Activated B cell treated with CpG ODN at 0.5 μM for 24 hours (primary cell): ENCODE measurements around the gene TSSK2. TPM values are rescaled to one million over a fixed set of nuclear protein-coding genes. Genes with fewer than 3 reads are reported as not detected.

ENCODE experiments used
- ATAC-seq: fragments of 200-7000 bp; cut with Tn5 transposase; one replicate; pipeline ENCODE4 v1.10.0; 2021; ENCODE audit warnings: low read depth, mild to moderate bottlenecking, moderate library complexity
- CTCF ChIA-PET: fragments of 350-600 bp; sonication (Branson Sonifier 250); formaldehyde crosslinking; loops from one replicate; lab custom pipeline; 2021; ENCODE audit warnings: antibody characterized with exemption; lab: Charles Lee
- POLR2A ChIA-PET: fragments of 350-600 bp; sonication (Branson Sonifier 250); formaldehyde crosslinking; loops from one replicate; lab custom pipeline; 2021; ENCODE audit warnings: antibody characterized with exemption; lab: Charles Lee
- DNase-seq: peaks from one replicate; pipeline ENCODE4 v3.0.0; 2022
- H3K27ac Mint-ChIP-seq: one replicate; pipeline ENCODE4 v1.8.0; 2020; ENCODE audit warnings: mixed read lengths
- H3K27me3 Mint-ChIP-seq: one replicate; pipeline ENCODE4 v1.8.0; 2021; ENCODE audit warnings: mixed read lengths
- H3K36me3 Mint-ChIP-seq: one replicate; pipeline ENCODE4 v1.8.0; 2021; ENCODE audit warnings: low read depth, mixed read lengths
- H3K4me1 Mint-ChIP-seq: one replicate; pipeline ENCODE4 v1.8.0; 2021; ENCODE audit warnings: mixed read lengths
- H3K4me3 Mint-ChIP-seq: one replicate; pipeline ENCODE4 v1.8.0; 2020; ENCODE audit warnings: mild to moderate bottlenecking, mixed read lengths
- H3K9me3 Mint-ChIP-seq: one replicate; pipeline ENCODE4 v1.8.0; 2020; ENCODE audit warnings: mixed read lengths
- CTCF ChIP-seq: fragments of 200-600 bp; IDR thresholded peaks from one replicate; pipeline ENCODE4 v1.8.0; 2022; ENCODE audit warnings: antibody characterized with exemption, mild to moderate bottlenecking
- intact Hi-C: fragments of 100-400 bp; cut with micrococcal nuclease; formaldehyde crosslinking; loops from one replicate; pipeline ENCODE4 v1.15.1; 2024
- total RNA-seq: library from RNA; stranded (reverse); gene quantifications from 2 replicates; pipeline ENCODE4 v1.2.3, GENCODE V29; 2022

The TSSK2 gene
- total RNA-seq, 1 donor from 2014 or later: 0.13 TPM

GRCh38 chr22:19085233-19085718 is 45.8 kb upstream of the TSSK2 start:
- Mint-ChIP-seq H3K36me3 (peaks cover 54% of the 10 kb centered on the region), H3K4me1 (peaks cover 32% of the 10 kb centered on the region), H3K27me3 (no peaks in the 10 kb centered on the region), H3K9me3 (no peaks in the 10 kb centered on the region), H3K4me3 (peak overlapping the region; percentile 63), H3K27ac (peak overlapping the region; percentile 67)
- TF ChIP-seq CTCF: no peak
- POLR2A ChIA-PET: interaction anchor here (0.6 to 1.9 kb wide), 2 partner anchors 26 to 59 kb away, joined by 3 to 12 read pairs; partner anchors contain the start of gene ESS2
- CTCF ChIA-PET: no interaction called here
- intact Hi-C loops: loop anchor here (1.0 to 5.0 kb wide), 2 partner anchors 37 to 537 kb away; partner anchors contain the start of gene DGCR2
- ATAC-seq: no peak
- DNase-seq: no peak

- DNase-seq (no peak), ATAC-seq (no peak)
- no peak for TF ChIP-seq CTCF
- Mint-ChIP-seq H3K27ac (no peak overlapping the region), H3K36me3 (peaks cover 43% of the 10 kb centered on the region), H3K4me1 (peaks cover 23% of the 10 kb centered on the region), H3K9me3 (no peaks in the 10 kb centered on the region), H3K4me3 (no peak overlapping the region), H3K27me3 (no peaks in the 10 kb centered on the region)
- CTCF ChIA-PET: no interaction called here
- POLR2A ChIA-PET: no interaction called here
- intact Hi-C loops: loop anchor here (5.0 kb wide), 1 partner anchor 36 kb away; the partner anchor contains the start of gene DGCR2
These were observed 44.7 kb upstream of the TSSK2 start for GRCh38 chr22:19086417-19086816.

GRCh38 chr22:19086896-19087295 is 44.2 kb upstream of the TSSK2 start:
- no peak overlapping the region for H3K27ac Mint-ChIP-seq
- ChIA-PET POLR2A (no interaction called here), CTCF (no interaction called here)
- no peaks in the 10 kb centered on the region for H3K9me3 Mint-ChIP-seq
- peaks cover 42% of the 10 kb centered on the region for H3K36me3 Mint-ChIP-seq
- TF ChIP-seq CTCF: no peak
- intact Hi-C loops: loop anchor here (5.0 kb wide), 1 partner anchor 35 kb away; the partner anchor contains the start of gene DGCR2
- H3K4me1 Mint-ChIP-seq: peaks cover 23% of the 10 kb centered on the region
- H3K4me3 Mint-ChIP-seq: no peak overlapping the region
- ATAC-seq: no peak
- H3K27me3 Mint-ChIP-seq: no peaks in the 10 kb centered on the region
- no peak for DNase-seq

- Mint-ChIP-seq H3K9me3 (no peaks in the 10 kb centered on the region), H3K4me1 (peaks cover 23% of the 10 kb centered on the region), H3K27me3 (no peaks in the 10 kb centered on the region), H3K27ac (no peak overlapping the region), H3K36me3 (peaks cover 41% of the 10 kb centered on the region), H3K4me3 (no peak overlapping the region)
- DNase-seq (no peak), ATAC-seq (no peak)
- TF ChIP-seq CTCF: no peak
- ChIA-PET POLR2A (no interaction called here), CTCF (no interaction called here)
- intact Hi-C loops: loop anchor here (5.0 kb wide), 1 partner anchor 33 kb away; the partner anchor contains the start of gene DGCR2
These were observed 42.1 kb upstream of the TSSK2 start for GRCh38 chr22:19088866-19089595.

GRCh38 chr22:19090183-19090582 is 40.9 kb upstream of the TSSK2 start:
- H3K27ac Mint-ChIP-seq: no peak overlapping the region
- POLR2A ChIA-PET: no interaction called here

More at GRCh38 chr22:19090183-19090582, 40.9 kb upstream of the TSSK2 start:
- intact Hi-C loops: no loop called here
- ATAC-seq (no peak), DNase-seq (no peak)
- H3K4me3 Mint-ChIP-seq: no peak overlapping the region
- no peaks in the 10 kb centered on the region for H3K27me3 Mint-ChIP-seq
- TF ChIP-seq CTCF: no peak
- H3K9me3 Mint-ChIP-seq: no peaks in the 10 kb centered on the region
- peaks cover 18% of the 10 kb centered on the region for H3K4me1 Mint-ChIP-seq
- CTCF ChIA-PET: no interaction called here
- peaks cover 49% of the 10 kb centered on the region for H3K36me3 Mint-ChIP-seq
